NCI-H1930 (cell line): ENCODE data around the gene AP1AR.
"Not testable (repeated sequence)": the region's sequence is repeated elsewhere in the genome, so short reads cannot be mapped to it uniquely, and the experiment has no call there.

Source experiments
- DNase-seq, 2 experiments: peaks; one replicate each; lab custom pipeline; 2025; lab: John Stamatoyannopoulos, UW

The AP1AR gene

GRCh38 chr4:112279025-112279881 lies 47.7 kb downstream of the AP1AR start:
- no peak for DNase-seq

- no peak for DNase-seq
Measured at GRCh38 chr4:112279882-112280315, 48.3 kb downstream of the AP1AR start.

- DNase-seq: no peak
Measured at GRCh38 chr4:112280386-112281056, 48.9 kb downstream of the AP1AR start.

GRCh38 chr4:112281895-112282398 lies 50.4 kb downstream of the AP1AR start:
- not testable (repeated sequence) for DNase-seq

GRCh38 chr4:112282860-112283667 lies 51.5 kb downstream of the AP1AR start:
- DNase-seq: no peak

GRCh38 chr4:112284166-112284565 lies 52.6 kb downstream of the AP1AR start:
- DNase-seq: no peak

- DNase-seq: no peak
Measured at GRCh38 chr4:112284662-112285411, 53.2 kb downstream of the AP1AR start.

GRCh38 chr4:112287258-112287989 lies 55.8 kb downstream of the AP1AR start:
- DNase-seq: no peak

GRCh38 chr4:112288455-112288854 lies 56.9 kb downstream of the AP1AR start:
- DNase-seq: no peak

- DNase-seq: no peak
Measured at GRCh38 chr4:112289407-112290253, 58.0 kb downstream of the AP1AR start.

GRCh38 chr4:112290341-112290740 lies 58.8 kb downstream of the AP1AR start:
- no peak for DNase-seq

- DNase-seq: no peak
Measured at GRCh38 chr4:112296949-112297880, 65.6 kb downstream of the AP1AR start, which contains the start of gene ALPK1. ALPK1 (plus strand) TSS chr4:112297369.

GRCh38 chr4:112299721-112300120 lies 68.1 kb downstream of the AP1AR start:
- no peak for DNase-seq

- DNase-seq: no peak
Measured at GRCh38 chr4:112302320-112303274, 71.0 kb downstream of the AP1AR start.

GRCh38 chr4:112305477-112305876 lies 73.9 kb downstream of the AP1AR start:
- DNase-seq: not testable (repeated sequence)

GRCh38 chr4:112309263-112309791 lies 77.7 kb downstream of the AP1AR start:
- not testable (repeated sequence) for DNase-seq

- no peak for DNase-seq
Measured at GRCh38 chr4:112311516-112311915, 79.9 kb downstream of the AP1AR start.
